Measurements from ENCODE around the gene ZPR1. TPM values are rescaled to one million over a fixed set of nuclear protein-coding genes. Genes with fewer than 3 reads are reported as not detected.

The ZPR1 gene
- total and polyA plus RNA-seq, 4 donors = 9.4 to 56.1 (median 18.3) TPM

DNA sequence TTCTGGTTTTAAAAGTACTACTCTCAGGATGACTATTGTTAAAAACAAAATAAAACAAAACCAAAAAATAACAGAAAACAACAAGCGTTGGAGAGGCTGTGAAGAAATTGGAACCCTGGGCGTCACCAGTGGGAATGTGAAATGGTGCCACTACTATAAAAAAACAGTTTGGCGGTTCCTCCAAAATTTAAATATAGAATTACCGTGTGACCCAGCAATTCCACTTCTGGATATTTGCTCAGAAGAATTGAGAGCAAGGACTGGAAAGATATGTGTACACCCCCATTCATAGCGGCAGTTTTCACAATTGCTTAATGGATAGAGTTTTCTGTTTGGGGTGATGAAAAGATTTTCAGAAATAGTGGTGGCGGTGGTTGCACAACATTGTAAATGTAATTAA, 26.7 kb upstream of the ZPR1 start:
- WGBS = 38% methylated on average over 6 of the region's 6 CpGs
- Histone ChIP-seq H3K9me3 (ENCODE audit: control insufficient read depth in 4 of 4, low read length in 3 of 4) (no peaks in the 10 kb centered on the region), H3K4me3 (ENCODE audit: low read depth in 1 of 3, low read length in 3 of 3) (peak overlapping the region in 1 of 3 donors; percentile 40), H3K27me3 (ENCODE audit: control insufficient read depth in 4 of 4, insufficient read depth in 4 of 4, low read length in 3 of 4) (no peaks in the 10 kb centered on the region), H3K4me1 (ENCODE audit: control insufficient read depth in 4 of 4, insufficient read depth in 4 of 4, low read length in 3 of 4) (peaks cover 9 to 44% (median 27%) of the 10 kb centered on the region in 4 donors), H3K36me3 (ENCODE audit: control insufficient read depth in 4 of 4, insufficient read depth in 3 of 4, low read depth in 1 of 4, low read length in 3 of 4) (no peaks in the 10 kb centered on the region), H3K27ac (ENCODE audit: low read depth in 1 of 2, low read length in 2 of 2) (peak overlapping the region; percentile 76 to 86), H3K9ac (ENCODE audit: low read depth in 1 of 2, low read length in 2 of 2) (peak overlapping the region in 1 of 2 donors; percentile 34)
- no peak for DNase-seq (ENCODE audit: low spot score)
- TF ChIP-seq, protein P1, sequence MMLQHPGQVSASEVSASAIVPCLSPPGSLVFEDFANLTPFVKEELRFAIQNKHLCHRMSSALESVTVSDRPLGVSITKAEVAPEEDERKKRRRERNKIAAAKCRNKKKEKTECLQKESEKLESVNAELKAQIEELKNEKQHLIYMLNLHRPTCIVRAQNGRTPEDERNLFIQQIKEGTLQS (IDR thresholded peaks at IDR 0.05) = no peak
- TF ChIP-seq, protein P2, sequence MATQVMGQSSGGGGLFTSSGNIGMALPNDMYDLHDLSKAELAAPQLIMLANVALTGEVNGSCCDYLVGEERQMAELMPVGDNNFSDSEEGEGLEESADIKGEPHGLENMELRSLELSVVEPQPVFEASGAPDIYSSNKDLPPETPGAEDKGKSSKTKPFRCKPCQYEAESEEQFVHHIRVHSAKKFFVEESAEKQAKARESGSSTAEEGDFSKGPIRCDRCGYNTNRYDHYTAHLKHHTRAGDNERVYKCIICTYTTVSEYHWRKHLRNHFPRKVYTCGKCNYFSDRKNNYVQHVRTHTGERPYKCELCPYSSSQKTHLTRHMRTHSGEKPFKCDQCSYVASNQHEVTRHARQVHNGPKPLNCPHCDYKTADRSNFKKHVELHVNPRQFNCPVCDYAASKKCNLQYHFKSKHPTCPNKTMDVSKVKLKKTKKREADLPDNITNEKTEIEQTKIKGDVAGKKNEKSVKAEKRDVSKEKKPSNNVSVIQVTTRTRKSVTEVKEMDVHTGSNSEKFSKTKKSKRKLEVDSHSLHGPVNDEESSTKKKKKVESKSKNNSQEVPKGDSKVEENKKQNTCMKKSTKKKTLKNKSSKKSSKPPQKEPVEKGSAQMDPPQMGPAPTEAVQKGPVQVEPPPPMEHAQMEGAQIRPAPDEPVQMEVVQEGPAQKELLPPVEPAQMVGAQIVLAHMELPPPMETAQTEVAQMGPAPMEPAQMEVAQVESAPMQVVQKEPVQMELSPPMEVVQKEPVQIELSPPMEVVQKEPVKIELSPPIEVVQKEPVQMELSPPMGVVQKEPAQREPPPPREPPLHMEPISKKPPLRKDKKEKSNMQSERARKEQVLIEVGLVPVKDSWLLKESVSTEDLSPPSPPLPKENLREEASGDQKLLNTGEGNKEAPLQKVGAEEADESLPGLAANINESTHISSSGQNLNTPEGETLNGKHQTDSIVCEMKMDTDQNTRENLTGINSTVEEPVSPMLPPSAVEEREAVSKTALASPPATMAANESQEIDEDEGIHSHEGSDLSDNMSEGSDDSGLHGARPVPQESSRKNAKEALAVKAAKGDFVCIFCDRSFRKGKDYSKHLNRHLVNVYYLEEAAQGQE (IDR thresholded peaks at IDR 0.05) = no peak
- TF ChIP-seq JUND (IDR thresholded peaks at IDR 0.05) (no peak), FOXA1 (IDR thresholded peaks at IDR 0.05) (no peak), YY1 (IDR thresholded peaks at IDR 0.05) (no peak), HNF4G (IDR thresholded peaks at IDR 0.05) (no peak), FOXA2 (IDR thresholded peaks at IDR 0.05) (no peak), TAF1 (conservative IDR thresholded peaks at IDR 0.05) (no peak), HNF4A (conservative IDR thresholded peaks at IDR 0.05) (no peak), GABPA (IDR thresholded peaks at IDR 0.05 in 1 of 2, conservative IDR thresholded peaks at IDR 0.05 in 1 of 2) (no peak), SP1 (IDR thresholded peaks at IDR 0.05) (no peak)
- TF ChIP-seq, protein P3, sequence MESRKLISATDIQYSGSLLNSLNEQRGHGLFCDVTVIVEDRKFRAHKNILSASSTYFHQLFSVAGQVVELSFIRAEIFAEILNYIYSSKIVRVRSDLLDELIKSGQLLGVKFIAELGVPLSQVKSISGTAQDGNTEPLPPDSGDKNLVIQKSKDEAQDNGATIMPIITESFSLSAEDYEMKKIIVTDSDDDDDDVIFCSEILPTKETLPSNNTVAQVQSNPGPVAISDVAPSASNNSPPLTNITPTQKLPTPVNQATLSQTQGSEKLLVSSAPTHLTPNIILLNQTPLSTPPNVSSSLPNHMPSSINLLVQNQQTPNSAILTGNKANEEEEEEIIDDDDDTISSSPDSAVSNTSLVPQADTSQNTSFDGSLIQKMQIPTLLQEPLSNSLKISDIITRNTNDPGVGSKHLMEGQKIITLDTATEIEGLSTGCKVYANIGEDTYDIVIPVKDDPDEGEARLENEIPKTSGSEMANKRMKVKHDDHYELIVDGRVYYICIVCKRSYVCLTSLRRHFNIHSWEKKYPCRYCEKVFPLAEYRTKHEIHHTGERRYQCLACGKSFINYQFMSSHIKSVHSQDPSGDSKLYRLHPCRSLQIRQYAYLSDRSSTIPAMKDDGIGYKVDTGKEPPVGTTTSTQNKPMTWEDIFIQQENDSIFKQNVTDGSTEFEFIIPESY (IDR thresholded peaks at IDR 0.05) = no peak
- TF ChIP-seq, protein P4, sequence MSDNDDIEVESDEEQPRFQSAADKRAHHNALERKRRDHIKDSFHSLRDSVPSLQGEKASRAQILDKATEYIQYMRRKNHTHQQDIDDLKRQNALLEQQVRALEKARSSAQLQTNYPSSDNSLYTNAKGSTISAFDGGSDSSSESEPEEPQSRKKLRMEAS (IDR thresholded peaks at IDR 0.05) = no peak

DNA sequence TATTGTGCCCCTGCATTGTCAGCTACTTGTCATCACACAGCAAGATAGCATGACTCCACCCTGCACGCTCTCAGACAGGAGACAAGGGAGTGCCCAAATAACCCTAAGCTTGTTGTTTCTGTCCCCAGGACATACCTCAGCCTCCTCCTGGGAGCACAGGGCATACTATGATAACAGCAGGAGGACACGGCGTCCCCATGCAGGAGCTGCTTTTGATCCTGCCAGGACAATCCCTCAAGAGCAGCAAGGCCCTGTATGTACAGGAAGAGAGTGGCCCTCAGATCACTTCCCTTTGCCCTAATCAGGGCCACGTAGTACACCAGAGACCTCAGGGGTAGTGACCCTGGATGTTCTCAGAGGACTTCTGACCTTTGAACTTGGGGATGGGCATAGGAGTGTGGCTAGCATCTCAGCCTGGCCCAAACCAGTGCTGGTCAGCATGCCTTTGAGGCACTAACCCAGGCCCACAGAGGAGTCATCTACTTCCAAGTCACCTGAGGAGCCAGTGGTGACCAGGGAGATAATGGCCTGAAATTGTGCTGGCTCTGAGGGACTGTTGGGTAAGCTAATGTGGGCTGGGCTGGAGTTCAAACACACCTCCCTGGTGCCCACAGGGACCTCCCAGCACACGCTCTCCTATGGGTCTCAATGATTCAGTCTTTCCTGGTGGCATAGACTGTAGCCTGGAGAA, 26.1 kb upstream of the ZPR1 start:
- H3K9me3 ChIP-seq (ENCODE audit: control insufficient read depth in 4 of 4, low read length in 3 of 4) = no peaks in the 10 kb centered on the region
- H3K27me3 ChIP-seq (ENCODE audit: control insufficient read depth in 4 of 4, insufficient read depth in 4 of 4, low read length in 3 of 4) = no peaks in the 10 kb centered on the region
- DNase-seq (ENCODE audit: low spot score) = no peak
- H3K4me3 ChIP-seq (ENCODE audit: low read depth in 1 of 3, low read length in 3 of 3) = peak overlapping the region in 1 of 3 donors; percentile 40
- peak overlapping the region in 1 of 2 donors; percentile 26 for H3K9ac ChIP-seq (ENCODE audit: low read depth in 1 of 2, low read length in 2 of 2)
- H3K36me3 ChIP-seq (ENCODE audit: control insufficient read depth in 4 of 4, insufficient read depth in 3 of 4, low read depth in 1 of 4, low read length in 3 of 4) = no peaks in the 10 kb centered on the region
- 29% methylated on average over 5 of the region's 5 CpGs for whole genome bisulfite sequencing
- peaks cover 9 to 49% (median 29%) of the 10 kb centered on the region in 4 donors for H3K4me1 ChIP-seq (ENCODE audit: control insufficient read depth in 4 of 4, insufficient read depth in 4 of 4, low read length in 3 of 4)
- H3K27ac ChIP-seq (ENCODE audit: low read depth in 1 of 2, low read length in 2 of 2) = peak overlapping the region; percentile 76 to 86
- TF ChIP-seq RAD21 (IDR thresholded peaks at IDR 0.05) (peak; percentile 55 to 73), FOXA2 (IDR thresholded peaks at IDR 0.05) (peak; percentile 79), SP1 (IDR thresholded peaks at IDR 0.05) (peak; percentile 100), GABPA (IDR thresholded peaks at IDR 0.05 in 1 of 2, conservative IDR thresholded peaks at IDR 0.05 in 1 of 2) (peak in 1 of 2 donors; percentile 73), FOXA1 (IDR thresholded peaks at IDR 0.05) (peak; percentile 88), RXRA (IDR thresholded peaks at IDR 0.05) (peak; percentile 100), JUND (IDR thresholded peaks at IDR 0.05) (peak; percentile 86 to 90), HNF4A (conservative IDR thresholded peaks at IDR 0.05) (peak; percentile 99 to 100), NR2F2 (IDR thresholded peaks at IDR 0.05) (peak; percentile 99), YY1 (IDR thresholded peaks at IDR 0.05) (peak; percentile 72), HNF4G (IDR thresholded peaks at IDR 0.05) (peak; percentile 99)
- TF ChIP-seq, protein P1 (IDR thresholded peaks at IDR 0.05) = peak; percentile 90
- TF ChIP-seq, protein P4 (IDR thresholded peaks at IDR 0.05) = peak; percentile 92
- TF ChIP-seq, protein P2 (IDR thresholded peaks at IDR 0.05) = peak; percentile 86
- TF ChIP-seq, protein P5, sequence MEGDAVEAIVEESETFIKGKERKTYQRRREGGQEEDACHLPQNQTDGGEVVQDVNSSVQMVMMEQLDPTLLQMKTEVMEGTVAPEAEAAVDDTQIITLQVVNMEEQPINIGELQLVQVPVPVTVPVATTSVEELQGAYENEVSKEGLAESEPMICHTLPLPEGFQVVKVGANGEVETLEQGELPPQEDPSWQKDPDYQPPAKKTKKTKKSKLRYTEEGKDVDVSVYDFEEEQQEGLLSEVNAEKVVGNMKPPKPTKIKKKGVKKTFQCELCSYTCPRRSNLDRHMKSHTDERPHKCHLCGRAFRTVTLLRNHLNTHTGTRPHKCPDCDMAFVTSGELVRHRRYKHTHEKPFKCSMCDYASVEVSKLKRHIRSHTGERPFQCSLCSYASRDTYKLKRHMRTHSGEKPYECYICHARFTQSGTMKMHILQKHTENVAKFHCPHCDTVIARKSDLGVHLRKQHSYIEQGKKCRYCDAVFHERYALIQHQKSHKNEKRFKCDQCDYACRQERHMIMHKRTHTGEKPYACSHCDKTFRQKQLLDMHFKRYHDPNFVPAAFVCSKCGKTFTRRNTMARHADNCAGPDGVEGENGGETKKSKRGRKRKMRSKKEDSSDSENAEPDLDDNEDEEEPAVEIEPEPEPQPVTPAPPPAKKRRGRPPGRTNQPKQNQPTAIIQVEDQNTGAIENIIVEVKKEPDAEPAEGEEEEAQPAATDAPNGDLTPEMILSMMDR (IDR thresholded peaks at IDR 0.05; ENCODE audit: low read depth, low read length, missing input control) = no peak

All from liver (tissue), 9 donors.